HFFc6 (cell line): ENCODE measurements around the gene SMPD2. TPM values are rescaled to one million over a fixed set of nuclear protein-coding genes. Genes with fewer than 3 reads are reported as not detected.

Source experiments
- DNase-seq: peaks from one replicate; pipeline ENCODE4 v3.0.0-alpha.2; 2018
- H3K27ac Mint-ChIP-seq: 2 replicates; pipeline ENCODE4 v1.8.0; 2020; ENCODE audit warnings: mild to moderate bottlenecking, mixed read lengths
- H3K27me3 Mint-ChIP-seq: 2 replicates; pipeline ENCODE4 v1.8.0; 2021; ENCODE audit warnings: mild to moderate bottlenecking, moderate library complexity, mixed read lengths; ENCODE audit not compliant: insufficient read depth
- H3K36me3 Mint-ChIP-seq: 2 replicates; pipeline ENCODE4 v1.8.0; 2021; ENCODE audit warnings: low read depth, mixed read lengths
- H3K4me1 Mint-ChIP-seq: 2 replicates; pipeline ENCODE4 v1.8.0; 2020; ENCODE audit warnings: low read depth, mixed read lengths
- H3K4me3 Mint-ChIP-seq: 2 replicates; pipeline ENCODE4 v1.8.0; 2020; ENCODE audit warnings: mild to moderate bottlenecking, moderate library complexity, mixed read lengths
- H3K9me3 Mint-ChIP-seq: 2 replicates; pipeline ENCODE4 v1.8.0; 2020; ENCODE audit warnings: mild to moderate bottlenecking, mixed read lengths
- CTCF ChIP-seq: fragments of 200-600 bp; sonication (generic); IDR thresholded peaks from 2 replicates; pipeline ENCODE4 v1.5.0; 2021; ENCODE audit warnings: antibody characterized with exemption, mild to moderate bottlenecking
- total RNA-seq, 6 experiments: library from RNA; stranded (reverse); fragmentation: NEBNext Ultra II Directional; extraction: Animal tissue kit (Norgen Biotek cat#: 25700); gene quantifications; 2 replicates in 1 of 6; 3 replicates in 5 of 6; pipeline ENCODE4 v1.2.3, GENCODE V29; 2021

The SMPD2 gene
- total RNA-seq, 6 experiments from 2014 or later = 5.0 to 7.4 (median 5.7) TPM

GRCh38 chr6:109461733-109462526, 21.4 kb downstream of the SMPD2 start:
- peaks cover 36% of the 10 kb centered on the region for H3K4me1 Mint-ChIP-seq
- no peak overlapping the region for H3K4me3 Mint-ChIP-seq
- TF ChIP-seq CTCF = no peak
- H3K27ac Mint-ChIP-seq = peak overlapping the region; percentile 62; the same call in 1 of the 2 replicates
- peaks cover 3% of the 10 kb centered on the region for H3K27me3 Mint-ChIP-seq
- no peaks in the 10 kb centered on the region for H3K9me3 Mint-ChIP-seq
- DNase-seq = no peak
- peaks cover 27% of the 10 kb centered on the region for H3K36me3 Mint-ChIP-seq

- Mint-ChIP-seq H3K36me3 (peaks cover 34% of the 10 kb centered on the region), H3K4me3 (no peak overlapping the region), H3K27ac (no peak overlapping the region), H3K9me3 (no peaks in the 10 kb centered on the region), H3K27me3 (no peaks in the 10 kb centered on the region; the same call in 1 of the 2 replicates), H3K4me1 (peaks cover 8% of the 10 kb centered on the region)
- DNase-seq = no peak
- no peak for TF ChIP-seq CTCF
Observed at GRCh38 chr6:109465772-109466171, 25.2 kb downstream of the SMPD2 start.

- Mint-ChIP-seq H3K36me3 (peaks cover 34% of the 10 kb centered on the region), H3K27ac (no peak overlapping the region), H3K4me1 (peaks cover 8% of the 10 kb centered on the region), H3K4me3 (no peak overlapping the region), H3K27me3 (no peaks in the 10 kb centered on the region; the same call in 1 of the 2 replicates), H3K9me3 (no peaks in the 10 kb centered on the region)
- TF ChIP-seq CTCF = no peak
- DNase-seq = no peak
Observed at GRCh38 chr6:109466212-109466923, 25.8 kb downstream of the SMPD2 start.

GRCh38 chr6:109467696-109468095, 27.2 kb downstream of the SMPD2 start:
- H3K4me1 Mint-ChIP-seq = no peaks in the 10 kb centered on the region
- H3K36me3 Mint-ChIP-seq = peaks cover 34% of the 10 kb centered on the region
- no peak for DNase-seq

More at GRCh38 chr6:109467696-109468095, 27.2 kb downstream of the SMPD2 start:
- H3K4me3 Mint-ChIP-seq = no peak overlapping the region
- H3K27me3 Mint-ChIP-seq = no peaks in the 10 kb centered on the region; the same call in 1 of the 2 replicates
- H3K27ac Mint-ChIP-seq = no peak overlapping the region
- no peak for TF ChIP-seq CTCF
- H3K9me3 Mint-ChIP-seq = no peaks in the 10 kb centered on the region
